Hematopoietic multipotent progenitor cell treated with erythropoietin and hydrocortisone succinate and interleukin-3 and kit ligand, for 6 days (in vitro differentiated cells): ENCODE measurements around the gene LTBR.

Experiments used
- DNase-seq: peaks from one replicate; pipeline ENCODE4 v3.0.0-alpha.2; 2015

LTBR gene

GRCh38 chr12:6346942-6347341 is 37.0 kb upstream of the LTBR start:
- DNase-seq = no peak

GRCh38 chr12:6347367-6348338 is 36.3 kb upstream of the LTBR start:
- DNase-seq = peak; percentile 50

- no peak for DNase-seq
Measured at GRCh38 chr12:6351622-6352021, 32.3 kb upstream of the LTBR start.

- DNase-seq = no peak
Measured at GRCh38 chr12:6352193-6353173, 31.5 kb upstream of the LTBR start.

- no peak for DNase-seq
Measured at GRCh38 chr12:6354495-6355393, 29.2 kb upstream of the LTBR start.

- no peak for DNase-seq
Measured at GRCh38 chr12:6355491-6356373, 28.2 kb upstream of the LTBR start.

- no peak for DNase-seq
Measured at GRCh38 chr12:6356374-6356820, 27.6 kb upstream of the LTBR start.

GRCh38 chr12:6358881-6359280 is 25.1 kb upstream of the LTBR start:
- DNase-seq = no peak

- DNase-seq = no peak
Measured at GRCh38 chr12:6360080-6360571, 23.8 kb upstream of the LTBR start.

GRCh38 chr12:6360578-6361490 is 23.1 kb upstream of the LTBR start:
- no peak for DNase-seq

GRCh38 chr12:6361834-6362233 is 22.1 kb upstream of the LTBR start:
- no peak for DNase-seq

GRCh38 chr12:6362403-6362802 is 21.6 kb upstream of the LTBR start:
- no peak for DNase-seq

- DNase-seq = no peak
Measured at GRCh38 chr12:6363010-6363329, 21.0 kb upstream of the LTBR start.

GRCh38 chr12:6363330-6364043 is 20.5 kb upstream of the LTBR start:
- DNase-seq = peak; percentile 83

GRCh38 chr12:6364044-6364374 is 20.0 kb upstream of the LTBR start:
- peak; percentile 54 for DNase-seq

GRCh38 chr12:6367065-6367968 is 16.6 kb upstream of the LTBR start:
- peak; percentile 79 for DNase-seq

- DNase-seq = peak; percentile 78
Measured at GRCh38 chr12:6367969-6368892, 15.7 kb upstream of the LTBR start.
